Natural killer cell (primary cell): ENCODE results near the gene SLC8A1. TPM values are rescaled to one million over a fixed set of nuclear protein-coding genes. Genes with fewer than 3 reads are reported as not detected.

ENCODE experiments used
- ATAC-seq, 3 donors: fragments of 150-1000 bp in 2 of 3; fragments of 200-7000 bp in 1 of 3; cut with Tn5 transposase; 1 replicate in 1 of 3; 2 replicates in 2 of 3; pipeline ENCODE4 v1.10.0; 2021; ENCODE audit warnings: mild to moderate bottlenecking in 2 of 3, moderate library complexity in 2 of 3
- DNase-seq, 2 donors: peaks; one replicate each; pipeline versions ENCODE4 v3.0.0 to v3.0.0-alpha.2; 2013 to 2021; ENCODE audit warnings: mixed read lengths in 1 of 2
- H3K27ac ChIP-seq: one replicate; pipeline ENCODE4 v1.5.1; 2013; ENCODE audit warnings: mild to moderate bottlenecking, low read length
- H3K27me3 ChIP-seq: one replicate; pipeline ENCODE4 v1.6.1; 2013; ENCODE audit warnings: low read length; ENCODE audit not compliant: control insufficient read depth, insufficient read depth
- H3K36me3 ChIP-seq: one replicate; pipeline ENCODE4 v1.6.1; 2013; ENCODE audit warnings: low read length; ENCODE audit not compliant: control insufficient read depth, insufficient read depth
- H3K4me1 ChIP-seq: one replicate; pipeline ENCODE4 v1.6.1; 2013; ENCODE audit warnings: low read length; ENCODE audit not compliant: control insufficient read depth, insufficient read depth
- H3K4me3 ChIP-seq: one replicate; pipeline ENCODE4 v1.5.1; 2013; ENCODE audit warnings: low read length
- H3K9me3 ChIP-seq: one replicate; pipeline ENCODE4 v1.6.1; 2013; ENCODE audit warnings: low read length; ENCODE audit not compliant: control insufficient read depth, insufficient read depth
- H3K27ac Mint-ChIP-seq, 2 donors: one replicate each; pipeline ENCODE4 v1.8.0; 2022; ENCODE audit warnings: mild to moderate bottlenecking in 2 of 2, mixed read lengths in 2 of 2, moderate library complexity in 1 of 2
- H3K27me3 Mint-ChIP-seq, 2 donors: one replicate each; pipeline ENCODE4 v1.8.0; 2022; ENCODE audit warnings: low read depth in 2 of 2, mixed read lengths in 2 of 2
- H3K36me3 Mint-ChIP-seq: one replicate; pipeline ENCODE4 v1.8.0; 2022; ENCODE audit warnings: mixed read lengths
- H3K4me1 Mint-ChIP-seq, 2 donors: one replicate each; pipeline ENCODE4 v1.8.0; 2022; ENCODE audit warnings: mixed read lengths in 2 of 2
- H3K4me3 Mint-ChIP-seq: one replicate; pipeline ENCODE4 v1.8.0; 2022; ENCODE audit warnings: mild to moderate bottlenecking, moderate library complexity, mixed read lengths
- H3K9me3 Mint-ChIP-seq, 2 donors: one replicate each; pipeline ENCODE4 v1.8.0; 2022; ENCODE audit warnings: mixed read lengths in 2 of 2
- CTCF ChIP-seq: fragments of 200-600 bp; IDR thresholded peaks from one replicate; pipeline ENCODE4 v1.8.0; 2022; ENCODE audit warnings: antibody characterized with exemption
- WGBS: methylation state at CpG from one replicate; pipeline ENCODE4 v1.1.7; 2013; ENCODE audit warnings: missing lambda C conversion rate; ENCODE audit not compliant: insufficient coverage; 5-methylcytosine and 5-hydroxymethylcytosine counted together
- intact Hi-C: fragments of 100-400 bp; cut with micrococcal nuclease; formaldehyde crosslinking; loops from one replicate; pipeline ENCODE4 v1.14.2; 2022
- total RNA-seq, 4 donors: library from RNA; stranded (reverse); fragments of 120-200 nt in 1 of 4; gene quantifications; one replicate each; pipeline versions ENCODE4 v1.2.3 to v1.2.4, GENCODE V29; 2013 to 2022

Gene SLC8A1
- total RNA-seq, 3 donors from 2014 or later (not counting 1 experiment from before 2014, with no cell fraction given), result 1.4 to 4.7 (median 3.6) TPM

- no peak overlapping the region for H3K27ac Mint-ChIP-seq
- H3K4me3 Mint-ChIP-seq, result no peak overlapping the region
- Histone ChIP-seq H3K27me3 (no peaks in the 10 kb centered on the region), H3K4me3 (no peak overlapping the region), H3K4me1 (no peaks in the 10 kb centered on the region), H3K36me3 (no peaks in the 10 kb centered on the region), H3K27ac (no peak overlapping the region), H3K9me3 (no peaks in the 10 kb centered on the region)
- peaks cover 0 to 6% of the 10 kb centered on the region in 2 donors for H3K4me1 Mint-ChIP-seq
- no peak for DNase-seq
- H3K27me3 Mint-ChIP-seq, result no peaks in the 10 kb centered on the region
- intact Hi-C loops, result no loop called here
- 60% methylated on average over 1 of the region's 1 CpG for WGBS
- ATAC-seq, result no peak
- H3K9me3 Mint-ChIP-seq, result peaks cover 2 to 4% of the 10 kb centered on the region in 2 donors
- H3K36me3 Mint-ChIP-seq, result no peaks in the 10 kb centered on the region
- no peak for TF ChIP-seq CTCF
Observed at GRCh38 chr2:40363231-40363630, 88.7 kb downstream of the SLC8A1 start.

- no peak for ATAC-seq
- H3K4me3 ChIP-seq, result no peak overlapping the region
- intact Hi-C loops, result no loop called here
- H3K27me3 ChIP-seq, result no peaks in the 10 kb centered on the region
- no peak for TF ChIP-seq CTCF
- no peak overlapping the region for H3K27ac ChIP-seq
- Mint-ChIP-seq H3K4me1 (peaks cover 0 to 6% of the 10 kb centered on the region in 2 donors), H3K4me3 (no peak overlapping the region), H3K27me3 (no peaks in the 10 kb centered on the region), H3K27ac (no peak overlapping the region), H3K36me3 (no peaks in the 10 kb centered on the region), H3K9me3 (peaks cover 2 to 6% of the 10 kb centered on the region in 2 donors)
- H3K36me3 ChIP-seq, result no peaks in the 10 kb centered on the region
- no peaks in the 10 kb centered on the region for H3K4me1 ChIP-seq
- no peaks in the 10 kb centered on the region for H3K9me3 ChIP-seq
- no peak for DNase-seq
- 86% methylated on average over 2 of the region's 4 CpGs for WGBS
Observed at GRCh38 chr2:40361478-40361877, 90.4 kb downstream of the SLC8A1 start.

- ATAC-seq, result no peak
- H3K27ac ChIP-seq, result no peak overlapping the region
- H3K9me3 Mint-ChIP-seq, result peaks cover 2 to 6% of the 10 kb centered on the region in 2 donors
- no peaks in the 10 kb centered on the region for H3K4me1 ChIP-seq
- intact Hi-C loops, result no loop called here
- no peak overlapping the region for H3K27ac Mint-ChIP-seq
- TF ChIP-seq CTCF, result no peak
- DNase-seq, result no peak
- no peaks in the 10 kb centered on the region for H3K36me3 ChIP-seq
- H3K27me3 Mint-ChIP-seq, result no peaks in the 10 kb centered on the region
- H3K4me3 ChIP-seq, result no peak overlapping the region
- H3K4me3 Mint-ChIP-seq, result no peak overlapping the region
- no peaks in the 10 kb centered on the region for H3K36me3 Mint-ChIP-seq
- no peaks in the 10 kb centered on the region for H3K9me3 ChIP-seq
- peaks cover 0 to 6% of the 10 kb centered on the region in 2 donors for H3K4me1 Mint-ChIP-seq
- 63% methylated on average over 1 of the region's 1 CpG for WGBS
- H3K27me3 ChIP-seq, result no peaks in the 10 kb centered on the region
Observed at GRCh38 chr2:40360652-40361051, 91.2 kb downstream of the SLC8A1 start.

GRCh38 chr2:40359811-40360210, 92.1 kb downstream of the SLC8A1 start:
- Mint-ChIP-seq H3K27ac (no peak overlapping the region), H3K27me3 (no peaks in the 10 kb centered on the region), H3K9me3 (peaks cover 2 to 6% of the 10 kb centered on the region in 2 donors), H3K36me3 (no peaks in the 10 kb centered on the region), H3K4me3 (no peak overlapping the region), H3K4me1 (peaks cover 0 to 4% of the 10 kb centered on the region in 2 donors)
- 75% methylated on average over 1 of the region's 2 CpGs for WGBS
- no peaks in the 10 kb centered on the region for H3K9me3 ChIP-seq
- H3K4me3 ChIP-seq, result no peak overlapping the region
- DNase-seq (no peak), ATAC-seq (no peak)
- H3K4me1 ChIP-seq, result no peaks in the 10 kb centered on the region
- no peaks in the 10 kb centered on the region for H3K27me3 ChIP-seq
- TF ChIP-seq CTCF, result no peak
- intact Hi-C loops, result no loop called here
- H3K27ac ChIP-seq, result no peak overlapping the region
- no peaks in the 10 kb centered on the region for H3K36me3 ChIP-seq
